ENCODE measurements around the gene DIP2C. TPM values are rescaled to one million over a fixed set of nuclear protein-coding genes. Genes with fewer than 3 reads are reported as not detected.

DIP2C gene
- polyA plus RNA-seq, 3 donors = 0.11 TPM; not detected in 2

DNA sequence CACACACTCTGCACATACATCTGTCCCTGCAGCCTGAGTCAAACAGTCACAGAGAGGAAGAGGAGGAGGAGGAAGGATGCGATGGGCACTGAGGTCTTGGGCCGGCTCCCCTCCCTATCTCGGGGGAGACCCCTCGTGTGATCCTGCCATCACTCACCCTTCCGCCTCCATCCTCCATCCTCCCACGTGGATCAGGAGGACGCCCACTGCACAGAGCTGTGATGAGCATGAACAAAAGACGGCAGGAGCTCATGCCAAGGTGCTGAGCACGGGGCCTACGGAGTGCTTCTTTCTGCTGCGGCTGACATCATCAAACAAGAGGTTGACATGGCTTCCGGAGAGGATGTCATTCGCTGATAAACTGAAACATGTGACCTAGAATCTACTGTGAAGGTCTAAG is 68.0 kb downstream of the DIP2C start:
- intact Hi-C loops (cut with micrococcal nuclease) = no loop called here
- 80% methylated on average over 12 of the region's 13 CpGs for WGBS (ENCODE audit: insufficient coverage)
- Mint-ChIP-seq H3K27ac (no peak overlapping the region), H3K27me3 (ENCODE audit: low read depth in 3 of 3) (peaks cover 48 to 88% (median 58%) of the 10 kb centered on the region in 3 donors), H3K36me3 (no peaks in the 10 kb centered on the region), H3K9me3 (peaks cover 0 to 3% (median 0%) of the 10 kb centered on the region in 7 donors), H3K4me1 (peaks cover 17% of the 10 kb centered on the region), H3K4me3 (peak overlapping the region in 1 of 2 donors; percentile 71)
- Histone ChIP-seq H3K36me3 (replicated peaks in 1 of 2; ENCODE audit: control insufficient read depth in 1 of 2, insufficient read depth in 2 of 2, low read length in 2 of 2) (no peaks in the 10 kb centered on the region), H2AFZ (ENCODE audit: insufficient read depth, low read depth, low read length, poor library complexity, severe bottlenecking) (no peak overlapping the region), H4K20me1 (ENCODE audit: insufficient read depth, low read length) (no peaks in the 10 kb centered on the region), H3K4me2 (replicated peaks; ENCODE audit: extremely low read depth, low read length, poor library complexity, severe bottlenecking) (no peak overlapping the region), H3K9ac (ENCODE audit: insufficient read depth, low read length, poor library complexity, severe bottlenecking) (no peak overlapping the region), H3K9me3 (replicated peaks in 1 of 2; ENCODE audit: control insufficient read depth in 1 of 2, insufficient read depth in 1 of 2, low read length in 2 of 2) (no peaks in the 10 kb centered on the region), H3K27ac (ENCODE audit: low read depth in 1 of 2, low read length in 2 of 2) (no peak overlapping the region), H3K4me3 (replicated peaks in 1 of 3; ENCODE audit: low read depth in 2 of 3, low read length in 3 of 3) (no peak overlapping the region), H3K27me3 (ENCODE audit: control insufficient read depth in 2 of 2, insufficient read depth in 2 of 2, low read length in 2 of 2) (peaks cover 0 to 75% of the 10 kb centered on the region in 2 donors), H3K79me2 (ENCODE audit: insufficient read depth, low read length) (no peaks in the 10 kb centered on the region), H3K4me1 (ENCODE audit: control insufficient read depth in 1 of 2, insufficient read depth in 2 of 2, low read length in 2 of 2) (peaks cover 13 to 15% of the 10 kb centered on the region in 2 donors)
- TF ChIP-seq CTCF (IDR thresholded peaks at IDR 0.05) = no peak
- DNase-seq = no peak

DNA sequence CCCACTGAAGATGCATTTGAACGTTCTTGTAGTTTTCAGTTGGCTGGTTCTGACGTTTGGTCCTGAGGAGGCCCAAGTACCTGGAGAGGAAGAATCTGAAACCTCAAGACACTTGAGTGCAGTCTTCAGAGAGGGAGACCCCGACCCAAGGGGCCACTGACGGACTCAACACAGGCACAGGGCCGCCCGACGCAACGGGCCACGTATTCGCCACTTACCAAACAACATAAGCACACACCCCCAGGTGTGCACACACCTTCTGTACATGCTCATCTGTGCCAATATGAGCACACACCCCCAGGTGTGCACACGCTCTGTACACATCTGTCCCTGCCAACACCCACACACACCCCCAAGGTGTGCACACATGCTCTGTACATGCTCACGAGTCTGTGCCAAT is 68.5 kb downstream of the DIP2C start:
- Mint-ChIP-seq H3K27ac (no peak overlapping the region), H3K9me3 (peaks cover 0 to 2% (median 0%) of the 10 kb centered on the region in 7 donors), H3K27me3 (ENCODE audit: low read depth in 3 of 3) (peaks cover 50 to 91% (median 58%) of the 10 kb centered on the region in 3 donors), H3K4me3 (no peak overlapping the region), H3K36me3 (no peaks in the 10 kb centered on the region), H3K4me1 (peaks cover 17% of the 10 kb centered on the region)
- Histone ChIP-seq H4K20me1 (ENCODE audit: insufficient read depth, low read length) (no peaks in the 10 kb centered on the region), H3K4me1 (ENCODE audit: control insufficient read depth in 1 of 2, insufficient read depth in 2 of 2, low read length in 2 of 2) (peaks cover 13 to 15% of the 10 kb centered on the region in 2 donors), H3K27ac (ENCODE audit: low read depth in 1 of 2, low read length in 2 of 2) (no peak overlapping the region), H3K4me2 (replicated peaks; ENCODE audit: extremely low read depth, low read length, poor library complexity, severe bottlenecking) (no peak overlapping the region), H2AFZ (ENCODE audit: insufficient read depth, low read depth, low read length, poor library complexity, severe bottlenecking) (no peak overlapping the region), H3K9ac (ENCODE audit: insufficient read depth, low read length, poor library complexity, severe bottlenecking) (no peak overlapping the region), H3K36me3 (replicated peaks in 1 of 2; ENCODE audit: control insufficient read depth in 1 of 2, insufficient read depth in 2 of 2, low read length in 2 of 2) (no peaks in the 10 kb centered on the region), H3K9me3 (replicated peaks in 1 of 2; ENCODE audit: control insufficient read depth in 1 of 2, insufficient read depth in 1 of 2, low read length in 2 of 2) (no peaks in the 10 kb centered on the region), H3K79me2 (ENCODE audit: insufficient read depth, low read length) (no peaks in the 10 kb centered on the region), H3K27me3 (ENCODE audit: control insufficient read depth in 2 of 2, insufficient read depth in 2 of 2, low read length in 2 of 2) (peaks cover 0 to 77% of the 10 kb centered on the region in 2 donors), H3K4me3 (replicated peaks in 1 of 3; ENCODE audit: low read depth in 2 of 3, low read length in 3 of 3) (no peak overlapping the region)
- DNase-seq = no peak
- 90% methylated on average over 10 of the region's 12 CpGs for WGBS (ENCODE audit: insufficient coverage)
- intact Hi-C loops (cut with micrococcal nuclease) = no loop called here
- no peak for TF ChIP-seq CTCF (IDR thresholded peaks at IDR 0.05)

Measured in CD14-positive monocyte (primary cell).